Smooth muscle cell of the brain vasculature (primary cell): ENCODE results near the gene GPR171.

ENCODE experiments used
- DNase-seq: peaks from one replicate; pipeline ENCODE4 v3.0.0-alpha.2; 2012; ENCODE audit warnings: low read depth, low spot score

GPR171 gene

DNA sequence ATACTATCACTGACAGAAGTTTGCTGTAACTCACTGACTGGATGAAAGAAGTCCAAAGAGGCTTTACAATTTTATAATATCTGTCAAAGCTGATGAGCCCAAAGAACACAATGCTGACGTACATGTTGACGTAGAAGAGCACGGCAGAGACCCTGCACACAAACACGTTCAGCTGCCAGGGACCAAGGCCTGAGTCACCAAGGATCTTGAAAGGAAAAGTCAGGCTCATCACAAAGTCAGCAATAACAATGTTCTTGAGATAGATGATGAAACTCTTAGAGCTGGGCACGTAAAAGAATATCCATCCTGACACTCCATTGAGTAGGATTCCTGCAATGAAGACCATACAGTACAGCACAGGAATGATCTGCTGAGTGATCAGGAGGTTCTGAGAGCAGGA, 10.9 kb upstream of the GPR171 start:
- no peak for DNase-seq

DNA sequence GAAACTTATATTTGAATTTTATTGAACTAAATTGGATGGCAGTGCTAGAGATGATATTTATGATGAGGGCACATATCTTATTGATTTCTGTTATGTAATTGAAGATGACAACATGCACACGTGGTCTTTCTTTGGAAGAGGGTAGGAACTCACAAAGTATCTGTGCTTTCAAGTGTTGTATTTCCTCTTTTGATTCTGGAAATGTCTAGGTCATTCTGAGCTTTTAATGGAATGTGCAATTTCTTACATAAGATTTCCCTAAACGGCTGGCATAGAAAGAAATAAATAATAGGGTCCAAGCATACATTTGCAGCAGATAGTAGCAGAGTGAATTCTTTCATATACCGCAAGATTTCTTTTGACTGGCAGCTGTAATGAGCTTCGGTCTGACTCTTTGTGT, 10.1 kb upstream of the GPR171 start:
- no peak for DNase-seq

- DNase-seq = no peak
These were observed 7.8 kb upstream of the GPR171 start for GRCh38 chr3:151210676-151211381.

GRCh38 chr3:151209654-151210053, 6.6 kb upstream of the GPR171 start:
- DNase-seq = no peak

GRCh38 chr3:151206201-151206600, 3.2 kb upstream of the GPR171 start:
- no peak for DNase-seq

DNA sequence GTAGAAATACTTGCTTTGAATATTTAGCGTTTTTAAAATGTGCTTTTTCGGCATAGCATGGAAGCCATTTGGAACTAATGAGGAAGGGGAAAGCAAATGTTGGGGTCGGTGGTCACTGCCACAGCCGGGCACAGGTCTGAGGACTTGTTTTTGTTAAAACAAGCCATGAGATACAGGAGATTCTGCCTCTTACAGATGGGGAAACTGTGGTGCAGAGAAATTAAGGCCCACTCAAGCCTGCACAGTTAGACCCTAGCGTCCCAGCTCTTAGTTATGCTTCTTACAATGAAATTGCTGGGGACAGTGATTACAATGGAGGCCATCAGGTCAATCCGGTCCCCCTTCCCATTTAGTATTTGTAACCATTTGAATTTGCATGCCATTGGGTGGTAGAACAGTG, 2.5 kb upstream of the GPR171 start:
- no peak for DNase-seq

DNA sequence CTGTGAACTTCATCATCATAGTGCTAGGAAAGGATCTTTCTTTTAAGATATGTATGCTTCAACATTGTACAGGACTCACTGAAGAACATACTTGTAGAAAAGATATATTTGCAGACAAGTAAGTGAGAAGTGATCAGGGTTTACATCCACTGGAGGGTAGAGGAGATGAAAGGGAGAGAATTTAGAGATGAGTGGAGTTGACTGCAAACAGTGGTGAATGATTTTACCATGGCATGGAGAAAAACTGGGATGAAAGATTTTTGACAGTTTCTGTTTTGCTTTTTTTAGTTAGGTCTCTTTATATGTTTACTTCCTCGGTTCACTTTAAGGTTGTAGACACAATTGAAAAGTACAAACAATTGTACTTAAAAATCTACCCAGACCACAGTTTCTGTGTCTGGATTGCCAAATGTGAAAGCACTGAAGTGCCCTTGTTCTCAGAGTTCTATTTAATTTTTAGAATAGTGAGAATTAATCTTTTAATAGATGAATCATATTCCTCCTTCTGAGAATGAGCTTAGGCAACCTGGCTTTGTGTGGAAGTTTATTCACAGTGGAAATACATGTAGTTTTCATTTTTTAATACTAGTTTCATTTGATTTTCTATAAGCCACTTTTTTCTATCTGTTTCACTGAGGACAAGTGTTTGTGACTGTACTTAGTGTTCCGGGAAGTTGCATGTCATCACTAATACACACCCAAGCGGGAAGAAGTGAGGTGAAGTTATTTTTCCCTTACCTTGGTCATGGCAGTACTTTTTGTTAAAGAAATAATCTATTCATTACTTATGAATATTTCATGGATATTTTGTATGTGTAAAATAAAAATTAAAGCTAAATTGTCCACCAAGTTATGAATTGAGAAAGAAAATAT, 1.8 kb upstream of the GPR171 start:
- no peak for DNase-seq

GRCh38 chr3:151201051-151201730, 1.8 kb downstream of the GPR171 start:
- DNase-seq = no peak

GRCh38 chr3:151200586-151200985, 2.4 kb downstream of the GPR171 start:
- DNase-seq = no peak

DNA sequence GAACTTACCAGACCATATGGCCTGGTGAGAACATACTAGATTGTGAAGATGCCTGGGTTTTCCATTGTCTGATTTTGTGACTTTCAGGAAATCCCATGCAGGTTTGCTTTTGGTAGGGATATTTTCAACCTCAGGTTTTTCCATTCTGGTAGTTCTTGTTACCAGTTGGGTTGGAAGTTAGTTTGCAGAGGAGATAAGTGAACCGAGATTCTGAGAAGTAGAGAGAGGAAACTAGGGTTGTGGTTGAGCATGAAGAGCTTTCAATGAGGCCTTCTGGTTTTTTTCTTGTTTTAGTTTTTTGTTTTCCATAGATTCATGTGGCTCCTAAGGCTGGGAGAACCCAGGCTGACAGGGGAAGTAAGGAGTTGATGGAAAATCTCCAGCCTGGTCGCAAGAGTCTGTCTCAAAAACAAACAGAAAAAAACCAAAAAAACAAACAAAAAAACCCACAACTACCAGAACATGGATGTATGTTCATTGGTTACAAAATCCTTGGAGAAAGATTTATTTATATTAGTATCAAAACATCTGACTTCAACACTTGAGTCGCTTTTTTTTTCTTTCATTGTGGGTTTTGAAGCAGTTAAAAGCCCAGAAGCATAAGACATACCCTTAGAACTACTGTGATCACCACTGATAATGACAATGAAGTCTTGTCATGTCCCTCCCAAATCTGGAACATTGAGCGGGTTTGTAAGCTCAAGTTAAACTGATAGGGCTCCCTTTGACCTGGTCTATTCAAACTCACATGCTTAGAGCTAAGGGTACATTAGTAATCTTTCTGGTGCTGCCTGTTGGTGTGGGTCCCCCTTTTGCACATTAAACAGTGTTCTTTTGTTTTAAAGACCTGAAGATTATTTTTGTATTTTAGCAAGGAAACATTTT, 3.2 kb downstream of the GPR171 start:
- no peak for DNase-seq

DNA sequence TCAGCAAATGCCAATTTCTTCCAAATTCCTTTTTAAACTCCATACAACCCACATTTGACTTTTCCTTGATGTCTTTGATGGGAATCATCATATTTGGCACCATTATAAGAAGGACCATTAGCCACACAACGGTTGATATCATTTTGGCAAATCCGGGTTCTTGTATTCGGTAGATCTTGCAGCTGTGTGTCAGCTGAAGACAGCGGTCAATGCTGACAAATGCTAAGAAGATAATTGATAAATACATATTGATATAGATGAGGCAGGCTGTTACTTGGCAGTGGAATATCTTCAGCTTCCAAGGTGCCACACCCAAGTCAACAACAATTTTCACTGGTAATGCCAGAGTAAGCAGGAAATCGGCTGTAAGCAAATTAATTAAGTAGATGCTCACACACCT, 4.2 kb downstream of the GPR171 start:
- DNase-seq = no peak

- no peak for DNase-seq
These were observed 4.8 kb downstream of the GPR171 start for GRCh38 chr3:151197981-151198767.

- no peak for DNase-seq
These were observed 5.8 kb downstream of the GPR171 start for GRCh38 chr3:151197228-151197627.

GRCh38 chr3:151196434-151196833, 6.6 kb downstream of the GPR171 start:
- DNase-seq = no peak

GRCh38 chr3:151195826-151196225, 7.2 kb downstream of the GPR171 start:
- DNase-seq = no peak

DNA sequence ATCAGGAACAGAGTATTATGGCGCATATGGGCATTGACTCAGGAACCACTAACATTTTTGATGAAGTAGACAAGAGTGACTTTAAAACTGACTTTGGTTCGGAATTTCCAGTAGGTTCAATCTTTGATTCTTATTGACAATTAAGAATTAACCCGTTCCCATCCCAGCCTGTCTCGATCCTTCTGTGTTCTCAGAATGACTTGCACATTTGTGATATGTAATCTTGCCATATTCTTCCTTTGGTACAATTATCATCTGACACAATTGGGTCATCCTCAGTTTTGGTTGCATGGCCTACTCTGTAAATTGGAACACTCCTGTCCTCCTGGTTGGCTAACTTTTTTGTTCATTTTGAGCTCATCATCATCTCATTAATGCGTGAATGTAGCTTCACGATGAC, 10.5 kb downstream of the GPR171 start:
- no peak for DNase-seq

GRCh38 chr3:151191095-151191494, 11.9 kb downstream of the GPR171 start:
- no peak for DNase-seq

GRCh38 chr3:151183265-151183671, 19.7 kb downstream of the GPR171 start:
- DNase-seq = no peak

DNA sequence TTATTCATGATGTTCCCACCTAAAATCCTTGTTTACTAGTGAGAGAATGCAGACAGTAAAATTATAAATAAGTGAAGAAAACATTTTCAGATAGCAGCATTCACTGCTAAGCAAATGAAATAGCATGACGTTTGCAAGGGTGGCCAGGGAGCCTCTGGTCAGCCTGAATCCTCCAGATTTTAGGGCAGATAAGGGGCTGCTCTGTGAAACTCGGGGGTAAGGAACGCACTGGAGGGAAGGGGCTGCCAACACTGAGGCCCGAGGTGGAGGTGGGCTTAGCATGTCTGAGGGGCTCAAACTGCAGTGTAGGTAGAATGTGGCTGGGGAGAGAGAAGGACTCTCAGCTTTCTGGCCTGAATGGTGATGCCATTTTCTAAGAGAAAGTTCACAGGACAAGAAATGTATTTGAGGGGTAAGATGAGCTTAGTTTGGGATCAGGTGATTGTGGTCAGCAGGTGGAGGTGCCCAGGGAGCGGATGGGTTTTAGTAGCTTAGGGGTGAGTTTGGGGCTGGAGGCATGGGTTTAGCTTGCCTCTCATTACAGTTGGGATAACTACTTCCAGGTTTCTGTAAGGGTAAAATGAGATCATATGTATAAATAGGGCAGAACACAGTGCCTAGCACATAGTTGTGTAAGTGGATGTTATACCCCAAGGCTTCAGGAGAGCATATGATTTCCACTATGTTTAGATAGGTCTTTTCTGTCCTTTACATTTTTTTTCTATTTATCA, 20.5 kb downstream of the GPR171 start:
- no peak for DNase-seq
